ENCODE data around the gene KRT74. TPM values are rescaled to one million over a fixed set of nuclear protein-coding genes. Genes with fewer than 3 reads are reported as not detected.

The KRT74 gene
- total RNA-seq, 1 donor from 2014 or later = not detected

- no peak for DNase-seq (ENCODE audit: low spot score)
Observed at GRCh38 chr12:52539821-52540173, 33.8 kb downstream of the KRT74 start.

GRCh38 chr12:52539083-52539820 lies 34.4 kb downstream of the KRT74 start:
- no peak for DNase-seq (ENCODE audit: low spot score)

GRCh38 chr12:52537101-52537500 lies 36.5 kb downstream of the KRT74 start:
- DNase-seq (ENCODE audit: low spot score) = no peak

GRCh38 chr12:52535574-52535973 lies 38.1 kb downstream of the KRT74 start:
- no peak for DNase-seq (ENCODE audit: low spot score)

DNA sequence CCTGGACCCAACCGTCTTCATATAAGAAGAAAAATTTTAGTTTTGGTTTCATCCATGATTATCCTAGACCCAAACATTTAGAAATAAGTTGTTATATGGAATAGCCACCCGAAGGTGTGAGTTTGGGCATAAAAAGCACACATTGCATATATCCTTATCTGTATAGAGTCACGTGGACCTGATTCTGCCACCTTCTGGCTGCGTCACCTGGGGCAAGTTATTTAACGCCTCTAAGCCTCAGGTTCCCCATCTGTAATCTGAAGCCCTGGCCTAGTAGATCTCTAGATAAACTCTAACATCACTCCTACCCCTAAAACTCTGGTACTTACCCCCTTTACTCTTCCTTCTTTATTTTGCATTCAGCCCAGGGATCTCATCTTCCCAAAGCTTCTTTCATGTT lies 39.2 kb downstream of the KRT74 start:
- no peak for DNase-seq (ENCODE audit: low spot score)

DNA sequence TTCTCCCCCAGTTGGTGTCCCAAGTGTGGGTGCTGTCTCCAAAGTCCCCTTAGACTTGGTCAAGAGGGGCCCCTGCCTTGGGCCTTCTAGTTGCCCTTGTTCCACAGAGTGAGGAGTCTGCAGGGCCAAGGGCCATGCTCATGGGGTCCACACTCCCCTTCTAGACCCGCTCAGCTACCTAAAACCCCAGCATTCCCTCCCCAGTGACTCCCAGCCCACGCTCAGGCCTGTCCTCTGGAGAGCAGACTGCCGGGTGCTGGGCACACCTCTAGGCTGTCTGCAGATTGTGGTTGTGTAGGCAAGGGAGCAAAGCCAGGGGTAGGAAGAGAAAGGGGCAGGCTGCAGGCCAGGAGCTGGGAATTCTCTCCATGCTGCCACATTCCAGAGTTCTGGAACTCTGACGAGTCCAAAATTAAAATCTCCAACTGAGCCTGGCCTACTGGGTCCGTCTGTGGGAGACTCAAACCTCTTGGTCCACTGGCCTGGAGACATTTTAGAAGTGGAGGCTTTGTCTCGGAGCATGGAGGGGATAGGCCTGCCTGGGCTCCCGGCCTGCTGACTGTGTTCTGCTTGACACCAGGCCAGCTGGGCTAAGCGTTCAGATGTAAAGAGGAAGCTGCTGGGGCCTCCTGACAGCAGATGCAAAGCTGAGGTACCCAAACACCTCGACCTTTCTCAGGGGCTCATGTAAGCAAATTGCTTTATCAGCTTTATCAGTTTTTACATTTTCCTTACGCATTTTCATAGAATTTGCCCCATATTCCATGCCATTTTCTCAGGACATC lies 39.8 kb downstream of the KRT74 start:
- no peak for DNase-seq (ENCODE audit: low spot score)

GRCh38 chr12:52532636-52533035 lies 41.0 kb downstream of the KRT74 start:
- no peak for DNase-seq (ENCODE audit: low spot score)

DNA sequence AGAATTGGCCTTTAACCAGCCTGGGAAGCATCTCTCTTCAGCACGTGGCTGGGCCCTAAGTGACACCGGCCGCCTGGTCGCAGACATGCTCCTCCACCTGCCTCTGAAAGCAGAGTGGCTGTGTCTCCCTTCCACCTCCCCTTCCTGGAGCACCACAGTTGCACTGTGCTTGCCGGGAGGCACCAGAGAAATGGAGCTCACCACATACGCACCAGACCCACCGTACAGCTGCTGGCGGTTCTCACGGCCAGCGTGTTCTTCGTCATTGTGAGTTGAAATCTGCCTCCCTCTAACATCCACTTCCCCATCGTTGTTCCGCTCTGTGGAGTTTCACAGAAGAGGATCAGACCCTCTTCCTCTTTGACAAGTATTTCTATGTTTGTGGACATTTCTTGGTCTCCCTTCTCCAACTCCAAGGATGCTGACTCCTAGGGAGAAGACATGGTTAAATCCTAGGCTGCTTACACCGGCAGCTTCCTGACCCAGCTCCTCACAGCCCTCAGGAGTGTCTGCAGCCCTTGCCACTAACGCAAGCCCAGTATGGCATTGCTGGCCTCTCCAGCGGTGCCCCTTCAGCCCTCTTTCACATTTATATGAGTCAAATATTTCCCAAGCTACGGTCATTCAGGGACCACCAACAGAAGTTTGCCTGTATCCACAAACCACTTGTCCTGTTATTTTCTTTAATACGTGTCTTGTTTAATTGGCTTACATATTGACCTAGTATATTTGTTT lies 41.9 kb downstream of the KRT74 start:
- no peak for DNase-seq (ENCODE audit: low spot score)

DNA sequence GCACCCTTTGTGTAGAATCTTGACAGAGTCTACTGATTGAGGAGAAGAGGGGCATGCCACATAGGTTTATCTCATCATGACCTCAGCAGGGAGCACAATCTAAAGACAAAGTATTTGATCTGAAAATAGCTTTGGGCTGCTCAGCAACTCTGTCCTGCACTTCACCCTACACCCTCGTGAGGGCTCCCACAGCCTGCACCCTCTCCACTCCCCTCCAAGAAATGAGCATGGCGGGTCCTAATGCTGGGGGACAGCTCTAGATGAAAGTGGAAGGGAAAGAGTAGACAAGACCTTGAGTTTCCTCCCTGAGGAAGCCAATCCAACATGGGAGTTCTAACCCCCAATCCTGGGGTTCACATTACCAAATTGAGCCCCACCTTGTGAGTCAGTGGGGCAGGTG lies 42.7 kb downstream of the KRT74 start:
- peak; percentile 57 for DNase-seq (ENCODE audit: low spot score)

- DNase-seq (ENCODE audit: low spot score) = peak; percentile 65
Observed at GRCh38 chr12:52530366-52530765, 43.3 kb downstream of the KRT74 start.

- peak; percentile 76 for DNase-seq (ENCODE audit: low spot score)
Observed at GRCh38 chr12:52529846-52530245, 43.8 kb downstream of the KRT74 start.

DNA sequence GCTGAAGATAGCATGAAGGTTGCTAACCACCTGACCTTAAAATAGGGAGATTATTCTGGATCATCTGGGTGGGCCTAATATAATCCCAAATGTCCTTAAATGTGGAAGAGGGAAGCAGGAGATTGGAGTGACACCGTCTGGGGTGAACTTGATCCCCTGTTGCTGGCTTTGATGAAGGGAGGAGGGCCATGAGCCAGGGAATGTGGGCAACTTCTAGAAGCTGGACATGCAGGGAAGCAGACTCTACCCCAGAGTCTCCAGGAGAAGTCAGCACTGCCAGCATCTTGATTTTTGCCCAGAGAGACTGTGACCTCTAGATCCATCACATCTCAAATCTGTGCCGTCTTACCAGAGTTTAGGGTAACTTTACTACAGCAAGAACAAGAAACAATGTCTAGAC lies 44.2 kb downstream of the KRT74 start:
- DNase-seq (ENCODE audit: low spot score) = peak; percentile 65

- peak; percentile 72 for DNase-seq (ENCODE audit: low spot score)
Observed at GRCh38 chr12:52528641-52529143, 45.0 kb downstream of the KRT74 start.

DNA sequence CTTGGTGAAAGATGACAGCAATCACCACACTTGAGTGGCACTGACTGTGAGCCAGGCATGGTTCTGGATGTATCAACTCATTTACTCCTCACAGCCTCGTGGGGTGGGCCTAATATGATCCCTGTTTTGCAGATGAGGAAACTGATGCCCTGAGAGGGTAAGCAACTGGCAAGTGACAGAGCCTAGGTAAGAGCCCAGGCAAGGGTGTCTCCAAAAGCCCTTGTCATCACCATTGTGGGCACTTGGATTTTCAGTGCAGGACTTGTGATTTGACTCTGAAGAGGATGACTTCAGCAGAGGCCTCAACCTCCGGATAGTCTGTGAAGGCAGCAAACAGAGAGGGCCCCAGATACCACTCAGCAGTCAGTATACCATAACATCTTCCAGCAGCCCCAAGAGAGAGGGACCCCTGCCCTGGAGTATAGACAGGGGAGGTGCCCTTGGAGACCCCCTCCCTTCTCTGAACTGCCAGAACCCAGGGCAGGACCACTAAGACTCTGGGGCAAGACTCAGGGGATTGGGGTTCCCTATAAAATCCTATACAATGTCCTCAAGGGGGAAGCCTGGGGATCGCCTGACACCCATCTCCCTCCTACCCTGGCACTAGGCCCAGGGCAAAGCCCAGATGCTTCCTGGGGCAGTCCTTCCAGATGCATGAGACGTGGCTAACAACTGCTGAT lies 46.4 kb downstream of the KRT74 start:
- no peak for DNase-seq (ENCODE audit: low spot score)

DNA sequence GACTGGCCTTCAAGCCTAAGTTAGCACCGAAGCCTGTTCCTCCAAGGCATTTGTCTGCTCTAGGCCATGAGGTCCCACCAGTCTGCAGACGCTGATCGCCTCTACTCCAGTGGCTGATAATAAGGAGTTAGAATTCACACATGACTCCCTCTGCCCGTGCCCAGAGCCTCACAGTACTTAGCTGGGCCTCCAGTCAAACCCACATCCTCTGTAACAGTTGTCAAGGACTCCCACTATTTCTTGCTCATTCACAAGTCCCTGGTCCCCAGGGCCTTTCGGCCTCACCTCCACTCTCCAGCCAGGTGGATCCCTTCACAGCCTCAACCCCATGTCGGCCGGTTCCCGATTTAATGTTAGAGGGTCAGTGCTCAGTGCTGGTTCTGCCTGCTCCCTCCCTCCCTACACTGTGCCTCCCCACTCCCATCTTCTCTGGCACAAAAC lies 47.1 kb downstream of the KRT74 start:
- peak; percentile 88 for DNase-seq (ENCODE audit: low spot score)

DNA sequence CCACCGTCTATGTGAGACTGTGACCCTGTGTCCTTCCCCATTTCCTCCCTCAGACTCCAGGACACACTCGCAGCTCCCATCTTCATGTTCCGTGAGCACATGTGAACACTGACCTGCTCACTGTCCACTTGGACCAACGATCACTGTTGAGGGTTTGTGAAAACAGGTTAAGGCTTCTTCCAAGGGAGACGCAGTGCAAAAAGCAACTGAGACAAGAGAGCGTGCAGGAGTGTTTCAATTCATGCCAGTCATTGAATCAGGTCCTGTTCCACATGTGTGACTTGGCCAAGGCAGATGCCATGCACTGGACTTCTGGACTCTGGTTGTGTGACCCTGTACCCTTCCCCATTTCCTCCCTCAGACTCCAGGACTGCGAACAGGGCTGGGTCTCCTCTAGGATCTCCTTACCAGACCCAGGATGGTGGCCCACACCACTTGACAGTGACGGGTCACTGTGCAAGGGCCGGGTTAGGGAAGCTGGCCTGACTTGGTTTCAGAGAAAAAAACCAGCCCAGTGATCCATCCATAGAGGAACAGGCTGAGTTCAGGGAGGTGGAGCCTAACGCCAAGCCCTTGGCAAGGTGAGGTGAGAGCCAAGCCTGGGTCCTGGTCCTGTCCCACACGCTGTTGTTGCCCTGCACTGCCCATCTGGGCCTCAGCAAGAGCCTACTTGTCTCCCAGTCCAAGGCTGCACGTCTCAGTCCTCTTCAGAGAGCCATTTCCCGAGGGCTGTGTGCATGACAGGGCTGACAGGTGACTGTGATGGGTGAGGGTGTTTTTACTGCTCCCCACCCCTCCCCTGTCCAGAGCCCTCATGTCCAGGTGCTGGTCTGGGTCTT lies 47.8 kb downstream of the KRT74 start:
- DNase-seq (ENCODE audit: low spot score) = no peak

DNA sequence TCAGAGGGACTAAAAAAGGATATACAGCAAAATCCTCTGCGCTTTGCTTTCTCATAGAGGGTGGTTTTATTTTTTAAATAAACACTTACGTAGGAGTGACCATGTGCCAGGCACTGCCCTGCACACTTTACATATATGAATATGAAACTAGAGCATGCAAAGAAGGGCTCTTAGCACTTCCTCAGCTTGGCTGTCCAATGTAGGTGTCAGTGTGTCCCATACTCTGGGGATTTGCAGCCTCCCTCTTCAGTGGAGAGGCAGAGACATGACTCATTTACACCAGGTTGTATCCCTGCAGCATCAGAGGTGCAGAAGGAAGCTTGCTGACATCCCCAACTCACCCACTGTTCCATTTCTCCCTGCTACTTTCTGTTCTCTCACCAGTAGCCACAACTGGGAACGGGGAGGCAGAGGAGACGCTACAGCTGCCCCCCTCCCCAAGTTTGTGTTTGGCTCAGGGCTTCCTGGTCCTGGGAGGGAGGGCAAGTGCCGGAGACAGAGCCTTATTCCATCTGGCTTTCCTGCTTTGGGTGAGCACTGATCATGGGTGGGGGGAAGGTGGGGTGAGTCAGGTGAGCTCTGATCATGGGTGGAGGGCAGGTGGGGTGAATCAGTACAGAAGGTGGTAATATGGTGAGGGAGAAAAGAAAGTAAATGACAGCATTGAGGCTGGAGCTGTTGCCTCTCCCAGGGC lies 48.6 kb downstream of the KRT74 start:
- DNase-seq (ENCODE audit: low spot score) = no peak

DNA sequence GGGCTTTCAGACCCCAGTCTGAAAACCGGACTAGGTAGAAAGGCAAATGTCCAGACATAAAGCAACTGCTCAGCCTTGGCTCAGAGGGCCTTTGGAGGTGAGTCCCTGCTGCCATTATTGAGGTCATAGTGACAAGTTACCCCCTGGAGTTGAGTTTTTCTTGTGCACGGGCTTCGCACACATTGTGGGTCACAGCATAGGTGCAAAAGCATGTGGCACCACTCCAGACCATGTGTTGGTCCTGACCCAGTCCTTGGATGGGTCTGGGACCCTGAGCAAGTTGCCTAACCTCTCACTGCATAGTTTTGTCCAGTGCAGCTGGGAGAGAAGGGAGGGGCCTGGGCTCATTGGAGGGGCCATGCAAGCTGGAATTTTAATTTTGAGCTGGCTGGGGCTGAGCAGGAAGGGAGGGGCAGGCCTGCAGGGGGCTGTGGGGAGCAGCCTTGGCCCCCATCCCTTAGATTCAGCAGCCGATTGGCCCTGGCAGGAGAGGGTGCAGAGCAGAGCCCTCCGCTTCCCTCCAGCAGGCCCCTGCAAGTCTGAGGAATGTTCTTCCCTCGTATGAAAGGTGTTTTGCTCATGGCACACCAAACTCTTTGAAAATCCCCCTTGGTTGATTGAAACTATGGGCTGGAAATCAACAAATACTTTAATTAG lies 49.3 kb downstream of the KRT74 start:
- no peak for DNase-seq (ENCODE audit: low spot score)

GRCh38 chr12:52523824-52524223 lies 49.8 kb downstream of the KRT74 start:
- no peak for DNase-seq (ENCODE audit: low spot score)
